ENCODE results near the gene EIF4G2.

Gene EIF4G2

GRCh38 chr11:10818594-10818993 lies 9.9 kb upstream of the EIF4G2 start:
- TF ChIP-seq Cebpa-rat (IDR thresholded peaks at IDR 0.05), result no peak
- Histone ChIP-seq H3K27ac (no peak overlapping the region), H4K20me1 (no peaks in the 10 kb centered on the region), H3K9me3 (replicated peaks in 1 of 11) (no peaks in the 10 kb centered on the region), H3K4me3 (no peak overlapping the region), H3K36me3 (peaks cover 0 to 7% (median 0%) of the 10 kb centered on the region in 11 experiments; a peak in 1 of 22 replicates), H3K4me2 (no peak overlapping the region), H3K4me1 (no peaks in the 10 kb centered on the region), H3K9ac (no peak overlapping the region), H3K27me3 (no peaks in the 10 kb centered on the region)

DNA sequence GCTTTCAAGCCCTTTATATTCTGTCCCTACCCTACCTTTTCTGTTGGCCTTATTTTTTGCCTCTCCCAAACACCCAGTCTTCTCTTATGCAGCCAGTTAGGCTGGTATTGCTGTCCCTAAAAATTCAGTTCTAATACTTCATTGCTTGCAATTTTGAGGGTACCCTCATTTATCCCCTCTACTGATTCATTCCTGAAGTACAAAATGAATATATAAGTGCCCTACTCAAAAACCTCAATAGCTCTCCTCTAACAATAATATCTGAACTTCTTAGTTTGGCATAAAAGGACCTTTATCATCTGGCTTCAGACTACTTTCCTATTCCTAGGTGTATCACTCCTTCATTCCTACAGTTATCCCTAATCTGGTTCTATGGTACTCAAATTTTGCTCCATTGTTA lies 5.2 kb upstream of the EIF4G2 start:
- Histone ChIP-seq H3K4me1 (peaks cover 5 to 11% (median 7%) of the 10 kb centered on the region in 10 experiments; a peak in 18 of 20 replicates), H4K20me1 (no peaks in the 10 kb centered on the region), H3K27ac (no peak overlapping the region), H3K36me3 (no peaks in the 10 kb centered on the region), H3K9ac (no peak overlapping the region), H3K9me3 (replicated peaks in 1 of 11) (no peaks in the 10 kb centered on the region), H3K27me3 (no peaks in the 10 kb centered on the region), H3K4me2 (no peak overlapping the region), H3K4me3 (no peak overlapping the region)
- no peak for TF ChIP-seq Cebpa-rat (IDR thresholded peaks at IDR 0.05)

- Histone ChIP-seq H3K4me1 (peaks cover 28 to 35% (median 31%) of the 10 kb centered on the region in 10 experiments), H3K4me3 (peak overlapping the region; percentile 86 to 100 (median 98)), H3K9ac (peak overlapping the region; percentile 85 to 100 (median 100)), H3K4me2 (peak overlapping the region; percentile 85 to 97 (median 93)), H4K20me1 (peaks cover 21 to 38% (median 36%) of the 10 kb centered on the region in 11 experiments; a peak in 21 of 22 replicates), H3K9me3 (replicated peaks in 1 of 11) (no peaks in the 10 kb centered on the region), H3K27ac (peak overlapping the region; percentile 78 to 100 (median 100)), H3K27me3 (no peaks in the 10 kb centered on the region), H3K36me3 (peaks cover 25 to 33% (median 32%) of the 10 kb centered on the region in 11 experiments)
- no peak for TF ChIP-seq Cebpa-rat (IDR thresholded peaks at IDR 0.05)
Observed at GRCh38 chr11:10809373-10810160, 841 bp upstream of the EIF4G2 start.

- peak overlapping the region; percentile 86 to 100 (median 98) for H3K4me3 ChIP-seq
- peaks cover 39 to 47% (median 46%) of the 10 kb centered on the region in 11 experiments for H3K36me3 ChIP-seq
- peaks cover 29 to 46% (median 40%) of the 10 kb centered on the region in 10 experiments for H3K4me1 ChIP-seq
- H3K27ac ChIP-seq, result peak overlapping the region; percentile 96 to 100 (median 100)
- no peaks in the 10 kb centered on the region for H3K27me3 ChIP-seq
- H3K9ac ChIP-seq, result peak overlapping the region; percentile 98 to 100 (median 100)
- TF ChIP-seq Cebpa-rat (IDR thresholded peaks at IDR 0.05), result no peak
- peak overlapping the region in 10 of 11 experiments; percentile 81 to 92 (median 90); a peak in 17 of 22 replicates for H3K4me2 ChIP-seq
- H4K20me1 ChIP-seq, result peaks cover 32 to 51% (median 48%) of the 10 kb centered on the region in 11 experiments; a peak in 21 of 22 replicates
- no peaks in the 10 kb centered on the region for H3K9me3 ChIP-seq (replicated peaks in 1 of 11)
Observed at GRCh38 chr11:10808235-10808552, 532 bp downstream of the EIF4G2 start.

GRCh38 chr11:10807493-10808234 lies 1.1 kb downstream of the EIF4G2 start:
- peak overlapping the region; percentile 86 to 100 (median 98) for H3K4me3 ChIP-seq
- H4K20me1 ChIP-seq, result peaks cover 37 to 57% (median 53%) of the 10 kb centered on the region in 11 experiments
- no peaks in the 10 kb centered on the region for H3K27me3 ChIP-seq
- H3K9ac ChIP-seq, result peak overlapping the region; percentile 98 to 100 (median 100)
- peak overlapping the region; percentile 81 to 94 (median 90) for H3K4me2 ChIP-seq
- no peak for TF ChIP-seq Cebpa-rat (IDR thresholded peaks at IDR 0.05)
- peak overlapping the region; percentile 96 to 100 (median 100) for H3K27ac ChIP-seq
- no peaks in the 10 kb centered on the region for H3K9me3 ChIP-seq (replicated peaks in 1 of 11)
- peaks cover 44 to 52% (median 51%) of the 10 kb centered on the region in 11 experiments for H3K36me3 ChIP-seq
- H3K4me1 ChIP-seq, result peaks cover 29 to 51% (median 41%) of the 10 kb centered on the region in 10 experiments

GRCh38 chr11:10806206-10806605 lies 2.5 kb downstream of the EIF4G2 start:
- peak overlapping the region in 1 of 11 experiments; percentile 100; a peak in 1 of 22 replicates for H3K27ac ChIP-seq
- peak overlapping the region in 8 of 11 experiments; percentile 34 to 100 (median 99); a peak in 10 of 22 replicates for H3K9ac ChIP-seq
- peak overlapping the region; percentile 81 to 94 (median 90) for H3K4me2 ChIP-seq
- TF ChIP-seq Cebpa-rat (IDR thresholded peaks at IDR 0.05), result no peak
- no peaks in the 10 kb centered on the region for H3K27me3 ChIP-seq
- peaks cover 59 to 67% (median 66%) of the 10 kb centered on the region in 11 experiments for H3K36me3 ChIP-seq
- no peaks in the 10 kb centered on the region for H3K9me3 ChIP-seq (replicated peaks in 1 of 11)
- peak overlapping the region; percentile 86 to 100 (median 98); a peak in 19 of 20 replicates for H3K4me3 ChIP-seq
- H4K20me1 ChIP-seq, result peaks cover 52 to 71% (median 68%) of the 10 kb centered on the region in 11 experiments
- H3K4me1 ChIP-seq, result peaks cover 29 to 65% (median 43%) of the 10 kb centered on the region in 10 experiments

DNA sequence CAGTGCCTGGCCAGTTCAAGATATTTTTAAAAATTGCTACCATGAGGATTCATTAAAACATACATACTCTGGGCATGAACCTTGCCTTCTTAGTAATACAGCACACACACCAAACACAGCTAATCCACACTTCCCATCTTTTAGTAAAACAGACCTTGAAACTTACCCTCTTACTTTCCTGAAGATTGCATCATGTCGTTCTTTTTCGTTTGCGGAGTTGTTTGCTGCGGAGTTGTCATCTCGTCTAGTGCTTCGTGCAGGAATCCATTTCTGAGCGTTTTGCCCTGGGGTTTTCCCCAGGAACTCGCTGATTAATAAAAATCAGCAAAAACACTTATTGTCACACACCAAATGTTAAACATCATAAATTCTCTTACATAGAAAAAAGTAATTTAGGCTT lies 3.0 kb downstream of the EIF4G2 start:
- Histone ChIP-seq H3K9ac (peak overlapping the region in 3 of 11 experiments; percentile 34 to 98 (median 45); a peak in 4 of 22 replicates), H3K4me2 (peak overlapping the region; percentile 81 to 94 (median 90)), H3K27ac (no peak overlapping the region; a peak in 1 of 22 replicates), H3K4me1 (peaks cover 29 to 65% (median 43%) of the 10 kb centered on the region in 10 experiments), H3K36me3 (peaks cover 64 to 72% (median 70%) of the 10 kb centered on the region in 11 experiments), H4K20me1 (peaks cover 55 to 76% (median 72%) of the 10 kb centered on the region in 11 experiments), H3K9me3 (replicated peaks in 1 of 11) (no peaks in the 10 kb centered on the region), H3K27me3 (no peaks in the 10 kb centered on the region), H3K4me3 (peak overlapping the region; percentile 86 to 100 (median 98); a peak in 14 of 20 replicates)
- peak in 2 of 11 experiments; percentile 25 to 65; a peak in 2 of 22 replicates for TF ChIP-seq Cebpa-rat (IDR thresholded peaks at IDR 0.05)

DNA sequence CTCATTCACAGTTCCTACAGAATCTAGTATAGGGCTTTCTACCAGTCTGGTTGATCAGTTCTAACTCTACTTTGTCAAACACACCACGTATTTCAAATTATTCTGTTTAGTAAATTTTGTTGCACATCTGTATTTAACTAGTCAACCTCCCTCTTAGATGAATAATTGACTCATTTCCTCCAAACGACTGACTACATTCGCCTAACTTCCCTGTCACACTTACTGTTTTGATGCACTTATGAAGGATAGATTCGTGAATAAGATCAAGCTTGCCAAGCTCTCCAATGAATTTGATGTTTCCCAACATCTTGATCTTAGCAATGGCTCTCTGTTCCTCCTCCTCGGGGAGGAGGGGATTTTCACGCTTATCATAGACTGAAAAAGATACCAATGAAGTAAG lies 5.0 kb downstream of the EIF4G2 start:
- Histone ChIP-seq H3K4me2 (peak overlapping the region in 5 of 11 experiments; percentile 0 to 94 (median 90); a peak in 7 of 22 replicates), H3K4me1 (peaks cover 18 to 75% (median 36%) of the 10 kb centered on the region in 10 experiments), H3K9me3 (replicated peaks in 1 of 11) (no peaks in the 10 kb centered on the region), H3K36me3 (peaks cover 84 to 92% (median 91%) of the 10 kb centered on the region in 11 experiments), H3K27me3 (no peaks in the 10 kb centered on the region), H4K20me1 (peaks cover 75 to 97% (median 93%) of the 10 kb centered on the region in 11 experiments), H3K27ac (no peak overlapping the region), H3K9ac (no peak overlapping the region), H3K4me3 (no peak overlapping the region; a peak in 1 of 20 replicates)
- no peak for TF ChIP-seq Cebpa-rat (IDR thresholded peaks at IDR 0.05)
